Left ventricle myocardium inferior (tissue), 1 donor: Measurements from ENCODE around the gene DCAF8. TPM values are rescaled to one million over a fixed set of nuclear protein-coding genes. Genes with fewer than 3 reads are reported as not detected.
"Not testable (repeated sequence)": the region's sequence is repeated elsewhere in the genome, so short reads cannot be mapped to it uniquely, and the experiment has no call there.

Experiments
- DNase-seq: peaks from one replicate; pipeline ENCODE4 v3.0.0-alpha.2; 2020
- H3K27ac ChIP-seq: fragments of 200-600 bp; replicated peaks from 2 replicates; pipeline ENCODE4 v1.8.0; 2021
- H3K27me3 ChIP-seq: fragments of 200-600 bp; 2 replicates; pipeline ENCODE4 v1.8.0; 2021; ENCODE audit warnings: low read depth
- H3K36me3 ChIP-seq: fragments of 200-600 bp; 2 replicates; pipeline ENCODE4 v1.8.0; 2021
- H3K4me1 ChIP-seq: fragments of 200-600 bp; 2 replicates; pipeline ENCODE4 v1.8.0; 2021
- H3K4me3 ChIP-seq: fragments of 200-600 bp; 2 replicates; pipeline ENCODE4 v1.8.0; 2021; ENCODE audit warnings: mild to moderate bottlenecking, moderate library complexity
- H3K9me3 ChIP-seq: fragments of 200-600 bp; replicated peaks from 2 replicates; pipeline ENCODE4 v1.8.0; 2021
- CTCF ChIP-seq: fragments of 200-600 bp; IDR thresholded peaks from 2 replicates; pipeline ENCODE4 v1.8.0; 2021; ENCODE audit warnings: antibody characterized with exemption, mild to moderate bottlenecking, borderline replicate concordance
- intact Hi-C: fragments of 100-400 bp; cut with micrococcal nuclease; formaldehyde crosslinking; loops from one replicate; pipeline ENCODE4 v1.11.0; 2022
- total RNA-seq: library from RNA; stranded (reverse); fragmentation: NEBNext Ultra II Directional; extraction: Animal tissue kit (Norgen Biotek cat#: 25700); gene quantifications from one replicate; pipeline ENCODE4 v1.2.1, GENCODE V29; 2021
- donor health status: DM: no; HTN: yes; CAD: no; lungs with severe emphysema.

The DCAF8 gene
- total RNA-seq, 1 donor from 2014 or later = 162 TPM

- TF ChIP-seq CTCF = no peak
- H3K27ac ChIP-seq = no peak overlapping the region
- H3K4me3 ChIP-seq = no peak overlapping the region
- intact Hi-C loops = no loop called here
- no peaks in the 10 kb centered on the region for H3K4me1 ChIP-seq
- H3K36me3 ChIP-seq = peaks cover 100% of the 10 kb centered on the region
- H3K27me3 ChIP-seq = no peaks in the 10 kb centered on the region
- no peaks in the 10 kb centered on the region for H3K9me3 ChIP-seq
- no peak for DNase-seq
These were observed 37.8 kb upstream of the DCAF8 start for GRCh38 chr1:160300173-160300572.

GRCh38 chr1:160296036-160296435, 33.7 kb upstream of the DCAF8 start:
- TF ChIP-seq CTCF = no peak
- Histone ChIP-seq H3K27me3 (no peaks in the 10 kb centered on the region), H3K9me3 (no peaks in the 10 kb centered on the region), H3K4me3 (no peak overlapping the region), H3K36me3 (peaks cover 99% of the 10 kb centered on the region), H3K4me1 (peaks cover 5% of the 10 kb centered on the region), H3K27ac (no peak overlapping the region)
- DNase-seq = no peak
- intact Hi-C loops = no loop called here

- no peaks in the 10 kb centered on the region for H3K27me3 ChIP-seq
- H3K4me1 ChIP-seq = peaks cover 7% of the 10 kb centered on the region
- no peak for TF ChIP-seq CTCF
- no peaks in the 10 kb centered on the region for H3K9me3 ChIP-seq
- DNase-seq = no peak
- no peak overlapping the region for H3K4me3 ChIP-seq
- H3K27ac ChIP-seq = no peak overlapping the region
- intact Hi-C loops = no loop called here
- H3K36me3 ChIP-seq = peaks cover 98% of the 10 kb centered on the region
These were observed 30.9 kb upstream of the DCAF8 start for GRCh38 chr1:160293020-160293968.

GRCh38 chr1:160291248-160292220, 29.2 kb upstream of the DCAF8 start:
- no peaks in the 10 kb centered on the region for H3K9me3 ChIP-seq
- no peak overlapping the region for H3K4me3 ChIP-seq
- intact Hi-C loops = no loop called here
- no peaks in the 10 kb centered on the region for H3K27me3 ChIP-seq
- H3K4me1 ChIP-seq = peaks cover 7% of the 10 kb centered on the region
- peak; percentile 35 for DNase-seq
- peaks cover 80% of the 10 kb centered on the region for H3K36me3 ChIP-seq
- H3K27ac ChIP-seq = peak overlapping the region; percentile 13
- TF ChIP-seq CTCF = peak; percentile 86

GRCh38 chr1:160287769-160288168, 25.4 kb upstream of the DCAF8 start:
- DNase-seq, H3K27ac ChIP-seq, H3K27me3 ChIP-seq, intact Hi-C loops, H3K9me3 ChIP-seq, H3K4me3 ChIP-seq: not testable (repeated sequence)
- H3K36me3 ChIP-seq = peaks cover 43% of the 10 kb centered on the region
- H3K4me1 ChIP-seq = peaks cover 34% of the 10 kb centered on the region
